GM15510 (cell line): Measurements from ENCODE around the gene PEG3.

Source experiments
- POLR2A ChIP-seq: IDR thresholded peaks from 3 replicates; pipeline ENCODE4 v1.6.1; 2011; ENCODE audit warnings: borderline replicate concordance; ENCODE audit not compliant: insufficient read length; ENCODE audit errors: extremely low read depth

The PEG3 gene

DNA sequence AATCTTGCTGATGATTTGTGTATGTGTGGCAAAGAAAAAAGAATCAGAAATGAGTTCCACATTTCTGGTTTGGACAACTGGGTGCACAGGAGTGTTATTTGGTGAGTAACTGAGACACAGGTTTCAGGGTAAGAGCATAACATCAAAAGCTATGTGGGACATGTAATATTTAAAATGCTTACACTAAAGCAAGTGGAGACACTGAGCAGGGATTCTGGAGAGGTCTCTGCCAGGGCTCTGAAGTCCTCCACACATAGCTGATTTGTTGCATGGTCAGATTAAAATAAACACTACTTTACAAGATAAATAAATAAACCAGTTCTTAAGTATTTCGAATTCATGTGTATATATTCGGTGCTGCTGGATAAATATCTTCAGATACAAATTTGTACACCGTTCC lies 16.3 kb upstream of the PEG3 start:
- TF ChIP-seq POLR2A, result no peak

DNA sequence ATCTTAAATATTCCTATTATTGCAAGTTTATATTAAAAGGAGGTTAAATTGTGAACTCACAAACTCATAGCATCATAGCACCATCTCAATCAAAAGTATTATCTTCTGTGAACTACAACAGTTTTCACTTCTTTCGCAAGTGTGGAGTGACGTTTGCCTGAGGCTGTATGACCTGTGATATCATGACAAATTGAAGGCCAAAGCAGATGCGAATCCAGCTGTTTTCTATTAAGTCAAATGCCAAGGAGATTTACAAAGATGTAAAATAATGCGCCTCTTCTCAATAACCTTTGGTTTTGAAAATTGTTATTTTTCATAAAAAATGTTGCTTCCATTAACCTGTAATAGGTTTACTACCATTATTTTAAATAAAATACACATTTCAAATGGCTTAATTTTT lies 7.6 kb upstream of the PEG3 start:
- no peak for TF ChIP-seq POLR2A

DNA sequence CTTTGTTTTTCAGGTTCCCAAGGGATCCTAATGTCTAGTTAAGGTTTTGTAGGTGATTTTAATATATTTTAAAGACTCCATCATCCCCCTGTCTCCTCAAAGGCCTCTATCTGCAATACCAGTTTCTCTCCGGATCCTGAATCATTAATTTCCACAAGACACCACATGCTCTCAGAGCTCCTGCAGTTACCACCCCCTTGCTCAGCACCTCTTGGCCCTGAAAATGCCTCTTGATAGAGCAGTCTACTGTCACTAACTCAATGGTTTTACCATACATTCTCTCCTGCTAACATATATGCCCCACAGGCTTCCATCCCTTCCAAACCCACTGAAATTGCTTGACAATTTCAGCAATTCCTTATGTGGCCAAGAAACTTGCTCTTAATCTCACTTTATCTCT lies 1.9 kb upstream of the PEG3 start:
- no peak for TF ChIP-seq POLR2A

DNA sequence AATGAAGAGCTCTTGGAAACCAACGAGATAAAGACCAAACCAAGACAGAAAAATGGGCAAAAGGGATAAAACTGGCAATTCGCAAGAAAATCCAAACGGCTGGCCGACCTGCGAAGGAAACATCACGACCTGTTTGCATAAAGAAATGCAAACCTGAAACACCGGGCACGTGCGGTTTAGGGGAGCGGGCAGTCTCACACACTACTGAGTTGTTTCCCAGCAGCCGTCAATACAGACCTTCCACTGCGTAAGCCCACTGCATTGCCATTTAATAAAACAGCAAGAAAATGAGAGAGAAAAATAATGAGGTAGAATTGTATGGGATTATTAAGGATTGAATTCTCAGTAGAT lies 642 bp upstream of the PEG3 start:
- TF ChIP-seq POLR2A, result no peak

DNA sequence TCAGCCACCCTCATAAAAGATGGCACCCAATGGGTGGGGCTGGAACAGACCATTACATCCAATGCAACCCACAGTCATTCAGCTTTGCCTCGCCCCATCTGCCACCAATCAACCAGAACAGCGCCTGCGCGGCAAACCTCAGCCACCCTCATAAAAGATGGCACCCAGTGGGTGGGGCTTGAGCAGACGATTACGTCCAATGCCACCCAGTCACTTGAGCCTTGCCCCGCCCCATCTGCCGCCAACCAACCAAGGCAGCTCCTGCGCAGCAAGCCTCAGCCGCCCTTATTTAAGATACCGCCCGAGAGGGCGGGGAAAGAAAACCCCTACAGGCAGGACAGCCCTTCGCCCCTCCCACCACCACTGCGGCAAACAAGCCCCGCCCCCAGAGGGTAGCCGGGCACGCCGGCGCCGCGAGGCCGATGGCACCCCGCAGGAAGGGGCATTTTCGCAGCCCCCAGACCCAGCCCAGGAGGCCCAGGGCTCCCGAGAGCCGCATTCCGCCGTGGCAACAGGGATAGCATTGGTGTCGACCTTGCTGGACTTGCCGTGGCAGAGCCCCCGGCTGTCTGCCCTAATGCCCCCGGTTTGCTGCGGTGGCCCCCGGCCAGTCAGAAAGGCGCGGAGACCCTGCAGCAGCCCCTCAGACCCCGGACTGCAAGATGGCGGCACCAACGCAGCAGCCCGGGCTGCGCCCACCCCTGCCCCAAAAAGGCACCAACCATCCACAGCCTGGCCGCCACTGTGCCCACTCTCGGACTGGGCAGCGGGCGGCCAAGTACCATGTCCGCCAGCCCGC lies 675 bp downstream of the PEG3 start:
- TF ChIP-seq POLR2A, result no peak

DNA sequence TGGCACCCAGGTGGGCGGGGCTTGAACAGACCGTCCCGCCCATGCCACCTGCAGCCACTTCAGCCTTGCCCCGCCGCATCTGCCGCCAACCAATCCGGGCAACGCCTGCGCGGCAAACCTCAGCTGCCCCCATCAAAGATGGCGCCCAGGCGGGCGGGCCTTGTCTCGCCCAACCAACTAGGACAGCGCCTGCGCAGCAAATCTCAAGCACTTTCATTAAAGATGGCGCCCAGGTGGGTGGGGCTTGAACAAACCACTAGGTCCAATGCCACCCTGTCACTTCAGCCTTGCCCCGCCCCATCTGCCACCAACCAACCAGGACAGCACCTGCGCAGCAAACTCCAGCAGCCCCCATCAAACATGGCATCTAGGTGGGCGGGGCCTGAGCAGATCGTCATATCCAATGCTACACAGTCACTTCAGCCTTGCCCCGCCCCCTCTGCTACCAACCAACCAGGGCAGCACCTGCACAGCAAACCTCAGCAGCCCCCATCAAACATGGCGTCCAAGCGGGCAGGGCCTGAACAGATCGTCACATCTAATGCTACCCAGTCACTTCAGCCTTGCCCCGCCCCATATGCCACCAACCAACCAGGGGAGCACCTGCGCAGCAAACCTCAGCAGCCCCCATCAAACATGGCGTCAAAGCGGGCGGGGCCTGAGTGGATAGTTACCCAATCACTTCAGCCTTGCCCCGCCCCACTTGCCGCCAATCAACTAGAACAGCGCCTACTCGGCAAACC lies 1.4 kb downstream of the PEG3 start:
- no peak for TF ChIP-seq POLR2A

DNA sequence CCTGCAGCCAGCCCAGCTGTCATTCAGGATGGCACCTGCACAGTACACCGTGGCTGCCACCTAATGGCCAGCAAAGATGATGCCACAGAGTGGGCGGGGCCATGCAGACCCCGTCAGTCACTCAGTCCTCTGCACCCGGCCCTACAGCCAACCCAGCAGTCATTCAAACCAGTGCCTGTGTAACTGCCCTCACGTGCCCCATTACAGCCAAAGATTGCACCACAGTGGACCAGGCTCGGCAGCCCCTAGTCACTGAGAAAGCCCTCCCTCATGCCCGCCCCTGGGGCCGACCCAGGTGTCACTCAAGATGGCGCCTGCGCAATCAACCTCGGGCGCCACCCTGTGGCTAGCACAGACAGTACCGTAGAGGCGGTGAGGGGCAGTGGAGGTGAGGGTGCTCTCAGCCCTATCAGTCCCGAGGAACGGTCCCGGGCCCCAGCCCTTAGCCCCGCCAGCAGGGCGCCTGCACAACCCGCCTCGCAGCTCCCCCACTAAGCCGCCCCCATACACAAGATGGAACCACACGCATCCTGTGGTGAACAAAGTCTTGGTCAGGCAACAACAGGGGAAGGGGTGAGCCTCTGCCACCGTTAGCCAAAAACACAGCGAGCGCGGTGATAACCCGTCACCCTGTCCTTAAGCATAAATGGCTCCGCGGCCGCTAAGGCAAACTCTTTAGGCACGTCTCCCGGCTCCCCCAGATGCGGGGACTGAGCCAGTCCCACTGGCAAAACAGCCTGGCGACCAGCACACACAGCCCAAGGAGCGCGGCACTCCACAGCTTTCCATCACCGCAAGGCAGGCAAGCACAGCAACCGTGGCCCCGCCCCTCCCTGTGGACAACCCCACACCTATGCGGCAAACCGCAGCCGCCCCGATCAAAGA lies 2.3 kb downstream of the PEG3 start:
- no peak for TF ChIP-seq POLR2A

DNA sequence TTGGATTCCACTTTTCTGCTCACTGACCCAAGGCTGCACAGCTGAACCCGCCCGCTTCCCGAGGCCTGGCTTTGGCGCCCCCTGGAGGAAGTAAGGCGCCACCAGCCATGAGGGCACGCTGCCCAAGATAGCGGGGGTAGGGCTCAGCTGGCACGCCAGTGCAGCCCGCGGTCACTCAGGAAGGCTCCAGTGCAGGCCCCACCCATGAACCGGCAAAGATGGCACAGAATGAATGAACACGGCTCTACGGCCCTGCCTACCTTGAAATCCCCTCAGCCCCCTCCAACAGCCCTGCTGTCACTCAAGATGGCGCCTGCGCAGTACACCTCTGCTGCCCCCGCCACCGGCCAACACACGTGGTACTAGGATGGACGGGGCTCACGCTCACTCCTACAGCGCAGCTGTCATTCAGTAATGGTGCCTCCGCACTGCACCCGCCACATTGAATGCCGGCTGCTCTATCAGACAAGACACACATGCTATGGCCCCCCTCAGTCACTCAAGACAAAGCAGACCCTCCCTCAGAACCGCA lies 3.0 kb downstream of the PEG3 start:
- no peak for TF ChIP-seq POLR2A

DNA sequence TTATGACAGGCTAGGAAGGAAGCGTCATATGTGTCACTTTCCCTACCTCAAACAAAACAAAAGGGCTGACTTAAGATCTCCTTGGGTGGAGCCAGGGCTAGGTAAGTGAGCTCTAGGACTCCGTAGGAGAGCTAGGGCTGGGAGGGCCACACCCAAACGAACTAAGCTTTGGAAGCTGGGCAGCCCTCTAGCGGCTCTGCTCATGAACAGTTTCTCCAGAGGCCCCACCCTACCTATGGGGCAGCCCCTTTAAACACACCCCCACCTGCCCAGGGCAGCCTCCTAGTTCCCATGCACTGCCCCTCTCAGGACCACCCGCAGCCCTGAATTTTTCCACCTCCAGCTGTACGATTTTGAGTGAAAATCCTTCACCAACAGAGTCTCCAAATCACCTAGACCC lies 3.5 kb downstream of the PEG3 start:
- TF ChIP-seq POLR2A, result no peak

DNA sequence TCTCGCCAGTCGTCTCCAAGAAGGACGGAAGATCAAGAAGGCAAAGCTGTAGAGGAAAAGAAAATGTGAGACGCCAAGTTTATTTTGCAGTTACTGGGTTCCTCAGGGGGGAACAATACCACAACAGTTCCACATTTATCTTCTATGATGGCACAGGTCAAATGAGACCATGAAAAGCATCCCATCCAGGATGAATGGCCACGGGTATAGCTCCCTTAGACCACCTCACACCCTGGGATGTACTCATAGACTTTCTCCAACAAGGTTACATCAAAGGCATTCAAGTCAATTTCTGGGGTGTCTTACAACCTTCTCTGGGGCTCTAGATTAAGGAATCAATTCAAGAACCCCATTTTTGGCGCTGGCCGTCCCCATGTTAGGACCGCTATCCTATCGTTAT lies 4.5 kb downstream of the PEG3 start:
- no peak for TF ChIP-seq POLR2A

DNA sequence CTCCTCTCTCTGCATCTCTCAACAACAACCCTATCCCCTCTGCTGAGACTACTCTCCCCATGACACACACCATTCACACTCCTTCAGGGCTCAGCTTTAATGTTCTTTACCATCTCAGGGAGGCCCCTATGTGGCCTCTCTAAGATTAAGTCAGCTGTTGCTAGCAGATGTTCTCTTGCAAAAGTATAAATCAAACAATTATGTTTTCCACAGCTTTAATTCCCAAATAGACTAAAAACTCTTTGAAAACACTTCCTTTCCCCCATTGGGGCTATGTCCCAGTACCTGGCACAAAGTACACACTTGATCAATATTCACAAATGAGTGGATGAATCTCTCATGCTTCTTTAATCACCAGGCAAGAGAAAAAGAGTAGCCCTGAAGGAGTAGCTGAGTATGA lies 5.1 kb downstream of the PEG3 start:
- no peak for TF ChIP-seq POLR2A

DNA sequence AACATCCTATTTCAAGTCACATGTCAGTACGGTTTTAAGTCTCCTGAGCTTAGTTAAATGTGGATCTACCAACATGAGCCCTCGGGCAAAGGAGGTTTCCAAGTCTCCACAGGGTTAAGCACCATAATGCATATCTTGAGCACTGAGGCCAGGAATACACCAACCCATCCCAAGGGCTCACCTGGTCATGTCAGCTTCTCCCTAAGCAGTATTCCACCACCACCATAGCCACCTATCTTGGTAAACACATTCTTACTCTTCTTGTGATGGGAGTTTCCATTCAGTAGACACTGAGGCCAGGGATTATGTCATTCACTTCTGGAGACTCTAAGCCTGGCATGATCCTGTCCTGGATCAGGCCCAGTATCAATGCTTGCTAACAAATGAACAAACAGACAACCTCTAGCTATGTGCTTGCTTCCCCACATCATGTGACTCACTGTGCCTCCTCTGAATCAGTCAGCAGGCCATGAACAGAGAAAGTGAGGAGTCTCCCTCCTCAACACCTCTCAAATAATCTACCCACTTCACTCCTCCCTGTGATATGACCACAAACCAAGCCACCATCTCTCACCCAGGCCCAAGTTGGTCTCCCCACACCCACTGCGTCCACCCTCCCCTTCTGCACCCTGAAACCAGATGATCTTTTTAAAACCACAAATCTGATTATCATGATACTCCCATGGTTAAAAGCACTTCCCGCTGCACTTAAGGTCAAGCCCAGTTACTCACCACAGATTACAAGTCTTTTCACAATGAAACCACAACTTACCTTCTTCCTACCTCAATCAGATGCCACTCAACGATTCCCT lies 5.8 kb downstream of the PEG3 start:
- no peak for TF ChIP-seq POLR2A

DNA sequence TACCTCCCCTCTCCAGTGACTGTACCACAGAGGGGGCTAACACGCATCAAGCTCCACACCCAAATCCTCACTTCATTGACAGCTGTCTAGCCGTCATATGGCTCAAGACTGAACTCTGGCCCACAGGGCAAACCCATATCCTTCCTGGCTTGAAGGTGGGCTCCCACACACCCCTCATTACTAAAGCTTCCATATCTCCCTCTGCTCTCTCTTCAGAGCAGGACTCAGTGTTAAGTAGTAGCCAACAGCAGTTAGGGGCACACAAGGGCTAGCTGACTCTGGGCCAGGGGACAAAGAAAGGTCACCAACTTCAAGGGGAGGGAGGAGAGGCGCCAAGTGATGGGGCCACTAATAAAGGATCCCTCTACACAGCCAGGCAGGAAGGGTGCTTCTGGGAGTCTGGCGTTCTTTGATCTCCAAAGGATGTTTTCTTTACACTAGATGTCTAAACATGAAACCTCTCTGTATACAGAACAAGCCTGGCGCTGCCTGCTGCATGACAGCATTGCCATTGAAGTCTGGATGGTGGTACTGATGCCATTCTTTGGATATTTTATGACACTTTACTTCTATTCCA lies 8.1 kb downstream of the PEG3 start:
- TF ChIP-seq POLR2A, result no peak

DNA sequence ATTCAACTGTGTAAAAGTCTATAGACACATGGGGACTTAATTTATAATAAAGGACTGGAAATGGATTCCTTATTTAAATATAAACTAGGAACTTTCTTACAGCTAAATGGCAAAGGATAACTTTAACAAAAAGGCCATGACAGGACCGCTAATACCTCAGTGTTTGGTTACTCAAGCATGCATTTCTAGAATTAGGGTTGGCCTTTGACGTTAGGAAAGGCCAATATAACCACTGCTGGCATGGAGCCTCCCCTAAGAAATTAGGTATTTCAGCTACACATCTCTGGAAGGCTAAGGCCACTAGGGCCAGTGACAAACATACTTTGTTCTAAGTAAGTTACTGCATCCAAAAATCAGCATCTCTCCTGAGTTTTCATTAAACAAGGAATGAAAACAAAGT lies 9.3 kb downstream of the PEG3 start:
- no peak for TF ChIP-seq POLR2A
